ENCODE measurements around the gene BDKRB2. TPM values are rescaled to one million over a fixed set of nuclear protein-coding genes. Genes with fewer than 3 reads are reported as not detected.

BDKRB2 gene
- polyA plus RNA-seq, 1 donor from 2014 or later, result not detected

DNA sequence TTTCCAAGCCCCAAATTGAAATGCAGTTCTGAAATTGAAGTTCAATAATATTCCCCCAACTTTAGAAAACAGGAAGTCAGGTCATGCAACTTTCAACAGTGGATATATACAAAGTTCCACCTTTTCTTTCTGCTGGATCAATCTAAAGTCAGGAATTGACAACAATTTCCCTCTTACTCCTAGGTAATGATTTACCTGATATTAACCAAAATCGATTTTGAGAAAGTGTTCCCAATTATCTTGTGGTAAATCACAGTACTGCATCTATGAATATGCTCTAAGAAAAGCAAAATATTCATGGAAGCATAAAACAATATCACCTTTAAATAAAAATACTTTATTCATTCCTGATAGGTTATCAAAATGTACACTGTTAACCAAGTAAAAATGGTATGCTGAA is 79.8 kb downstream of the BDKRB2 start:
- Mint-ChIP-seq H3K4me3 (no peak overlapping the region), H3K36me3 (peaks cover 7% of the 10 kb centered on the region), H3K9me3 (peaks cover 0 to under 1% (median 0%) of the 10 kb centered on the region in 3 donors), H3K4me1 (no peaks in the 10 kb centered on the region), H3K27ac (no peak overlapping the region), H3K27me3 (no peaks in the 10 kb centered on the region)

DNA sequence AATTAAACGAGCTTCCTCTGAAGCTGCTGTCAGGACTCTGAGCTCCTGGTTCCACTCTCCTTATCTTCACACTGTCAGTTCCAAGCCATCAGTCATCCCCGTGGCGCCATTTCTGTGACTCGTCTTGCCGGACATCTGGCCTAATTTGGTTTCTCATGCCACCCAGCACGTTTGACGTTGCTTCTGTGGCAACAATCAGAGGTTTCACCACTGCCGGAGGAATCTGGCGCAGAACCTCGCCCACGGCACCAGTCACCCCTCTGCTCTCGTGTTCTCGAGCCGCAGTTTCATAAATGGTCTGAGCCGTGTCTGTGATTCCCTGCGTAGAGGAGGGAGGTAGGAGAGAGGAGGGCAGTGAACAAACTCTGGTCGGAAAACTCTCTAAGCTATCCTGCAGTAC is 81.0 kb downstream of the BDKRB2 start:
- H3K9me3 Mint-ChIP-seq, result no peaks in the 10 kb centered on the region
- H3K27ac Mint-ChIP-seq, result no peak overlapping the region
- H3K36me3 Mint-ChIP-seq, result peaks cover 7% of the 10 kb centered on the region
- no peak overlapping the region for H3K4me3 Mint-ChIP-seq
- no peaks in the 10 kb centered on the region for H3K27me3 Mint-ChIP-seq
- H3K4me1 Mint-ChIP-seq, result no peaks in the 10 kb centered on the region

DNA sequence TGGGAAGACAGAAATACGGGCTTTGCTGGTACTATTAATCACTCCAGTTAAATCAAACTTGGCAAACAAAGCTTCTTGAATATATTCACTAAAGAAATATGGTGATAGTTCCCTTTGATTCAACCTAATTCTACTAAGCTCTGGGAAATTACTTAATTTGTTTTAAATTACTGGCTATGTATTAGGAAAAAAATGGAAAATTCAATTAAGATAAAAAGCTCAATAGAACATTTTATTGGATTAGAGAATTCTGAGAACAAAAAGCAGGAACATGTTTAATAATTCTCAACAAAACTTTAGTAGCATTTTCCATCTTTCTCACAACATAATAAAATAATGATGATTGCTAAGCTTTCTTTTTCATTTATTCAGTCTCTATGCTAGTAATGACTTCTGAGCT is 81.6 kb downstream of the BDKRB2 start:
- no peaks in the 10 kb centered on the region for H3K27me3 Mint-ChIP-seq
- no peak overlapping the region for H3K27ac Mint-ChIP-seq
- no peaks in the 10 kb centered on the region for H3K4me1 Mint-ChIP-seq
- H3K9me3 Mint-ChIP-seq, result no peaks in the 10 kb centered on the region
- H3K4me3 Mint-ChIP-seq, result no peak overlapping the region
- peaks cover 5% of the 10 kb centered on the region for H3K36me3 Mint-ChIP-seq

DNA sequence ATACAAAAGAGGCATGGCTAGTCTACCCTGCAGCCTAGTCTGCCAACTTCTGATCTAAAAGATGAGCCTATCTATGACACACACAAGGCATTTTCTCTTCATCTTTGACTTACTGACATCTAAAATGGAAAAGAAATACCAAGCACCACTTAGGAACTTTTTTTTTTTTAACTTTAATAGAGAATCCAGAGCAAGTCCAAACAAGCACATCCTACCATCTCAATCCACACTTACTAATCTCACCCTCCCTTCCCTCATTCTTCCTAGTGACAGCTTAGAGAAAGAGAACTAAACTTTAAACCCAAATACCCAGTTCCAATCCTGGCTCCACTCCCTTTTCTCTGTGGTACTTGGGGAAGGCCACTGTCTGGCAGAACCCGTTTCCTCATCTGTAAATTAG is 83.2 kb downstream of the BDKRB2 start:
- H3K4me3 Mint-ChIP-seq, result no peak overlapping the region
- H3K27ac Mint-ChIP-seq, result no peak overlapping the region
- peaks cover 5% of the 10 kb centered on the region for H3K36me3 Mint-ChIP-seq
- H3K9me3 Mint-ChIP-seq, result no peaks in the 10 kb centered on the region
- H3K27me3 Mint-ChIP-seq, result no peaks in the 10 kb centered on the region
- no peaks in the 10 kb centered on the region for H3K4me1 Mint-ChIP-seq

Other genes starting within 250 kb of the BDKRB2 start
- gene C14orf132, start 165.5 kb upstream of the BDKRB2 start, polyA plus RNA-seq, result 0.04 TPM
- gene BDKRB1, start 51.4 kb downstream of the BDKRB2 start, polyA plus RNA-seq, result not detected
- 1.9 TPM for gene ATG2B, start 158.5 kb downstream of the BDKRB2 start, polyA plus RNA-seq
- gene GSKIP, start 158.7 kb downstream of the BDKRB2 start, polyA plus RNA-seq, result 23.7 TPM
- gene AK7, start 187.3 kb downstream of the BDKRB2 start, polyA plus RNA-seq, result not detected

All from IgD-negative memory B cell (primary cell).